GM12872 (cell line): ENCODE measurements around the gene ULBP3.

Experiments
- TF ChIP-seq, protein P1 (sequence below): IDR thresholded peaks from 3 replicates; pipeline ENCODE4 v1.5.1; 2011; ENCODE audit warnings: low read depth, mild to moderate bottlenecking, low read length, moderate library complexity; ENCODE audit not compliant: insufficient read depth

The ULBP3 gene

DNA sequence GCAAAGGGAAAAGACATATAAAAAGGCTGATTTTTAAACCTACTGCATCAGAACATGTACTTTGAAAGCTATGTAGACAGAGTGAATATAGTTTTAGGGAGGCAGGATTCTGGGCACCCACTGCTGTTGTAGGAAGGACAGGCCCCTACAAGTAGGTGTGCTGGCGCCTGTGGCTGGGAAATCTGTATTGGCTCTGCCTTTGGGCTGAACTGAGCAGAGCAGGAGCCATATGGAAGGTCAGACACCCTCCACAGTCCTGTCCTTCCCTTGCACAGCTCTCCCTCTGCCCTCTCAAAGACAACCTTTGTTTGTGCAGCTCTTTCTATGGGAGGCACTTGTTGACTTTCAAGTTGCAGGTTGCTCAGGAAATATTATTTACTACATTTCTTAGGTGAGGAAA, 18.4 kb upstream of the ULBP3 start:
- TF ChIP-seq, protein P1, sequence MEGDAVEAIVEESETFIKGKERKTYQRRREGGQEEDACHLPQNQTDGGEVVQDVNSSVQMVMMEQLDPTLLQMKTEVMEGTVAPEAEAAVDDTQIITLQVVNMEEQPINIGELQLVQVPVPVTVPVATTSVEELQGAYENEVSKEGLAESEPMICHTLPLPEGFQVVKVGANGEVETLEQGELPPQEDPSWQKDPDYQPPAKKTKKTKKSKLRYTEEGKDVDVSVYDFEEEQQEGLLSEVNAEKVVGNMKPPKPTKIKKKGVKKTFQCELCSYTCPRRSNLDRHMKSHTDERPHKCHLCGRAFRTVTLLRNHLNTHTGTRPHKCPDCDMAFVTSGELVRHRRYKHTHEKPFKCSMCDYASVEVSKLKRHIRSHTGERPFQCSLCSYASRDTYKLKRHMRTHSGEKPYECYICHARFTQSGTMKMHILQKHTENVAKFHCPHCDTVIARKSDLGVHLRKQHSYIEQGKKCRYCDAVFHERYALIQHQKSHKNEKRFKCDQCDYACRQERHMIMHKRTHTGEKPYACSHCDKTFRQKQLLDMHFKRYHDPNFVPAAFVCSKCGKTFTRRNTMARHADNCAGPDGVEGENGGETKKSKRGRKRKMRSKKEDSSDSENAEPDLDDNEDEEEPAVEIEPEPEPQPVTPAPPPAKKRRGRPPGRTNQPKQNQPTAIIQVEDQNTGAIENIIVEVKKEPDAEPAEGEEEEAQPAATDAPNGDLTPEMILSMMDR: no peak

DNA sequence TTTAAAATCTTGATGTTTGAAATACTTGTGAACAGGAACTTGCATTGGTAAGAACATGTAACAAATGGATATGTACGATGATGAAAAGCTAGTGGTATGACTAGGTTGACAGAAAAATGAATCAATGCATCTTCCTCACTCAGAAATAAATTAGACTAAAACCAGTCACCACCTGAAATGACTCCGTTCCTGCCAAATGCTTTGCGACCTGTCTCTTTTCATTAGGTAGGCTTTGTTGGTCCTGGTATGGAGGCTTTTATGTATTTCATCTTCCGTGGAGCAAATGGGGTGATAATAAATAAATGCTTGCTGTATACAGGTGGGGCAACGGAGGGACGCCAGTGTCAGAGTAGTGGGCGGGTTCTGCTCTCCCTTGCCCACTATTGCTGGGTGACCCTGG, 17.1 kb upstream of the ULBP3 start:
- TF ChIP-seq, protein P1: no peak

DNA sequence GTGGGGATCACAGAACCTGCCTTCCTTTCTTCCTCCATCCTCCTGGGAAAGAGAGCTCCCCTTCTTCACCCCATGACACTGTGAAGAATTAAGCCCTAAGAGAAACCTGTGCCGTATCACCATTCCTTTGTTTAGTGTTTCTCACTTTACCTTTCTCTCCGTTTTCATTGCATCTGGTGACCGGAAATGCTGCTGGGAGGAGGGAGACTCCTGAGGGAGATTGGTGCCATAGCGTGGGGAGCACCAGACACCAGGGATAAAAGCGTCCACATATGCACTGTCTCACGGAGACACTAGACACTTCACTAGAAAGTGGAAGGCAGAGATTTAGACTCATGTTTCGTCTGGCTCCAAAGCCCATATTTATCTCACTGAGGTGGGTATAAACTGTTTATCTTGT, 15.5 kb upstream of the ULBP3 start:
- TF ChIP-seq, protein P1: no peak

DNA sequence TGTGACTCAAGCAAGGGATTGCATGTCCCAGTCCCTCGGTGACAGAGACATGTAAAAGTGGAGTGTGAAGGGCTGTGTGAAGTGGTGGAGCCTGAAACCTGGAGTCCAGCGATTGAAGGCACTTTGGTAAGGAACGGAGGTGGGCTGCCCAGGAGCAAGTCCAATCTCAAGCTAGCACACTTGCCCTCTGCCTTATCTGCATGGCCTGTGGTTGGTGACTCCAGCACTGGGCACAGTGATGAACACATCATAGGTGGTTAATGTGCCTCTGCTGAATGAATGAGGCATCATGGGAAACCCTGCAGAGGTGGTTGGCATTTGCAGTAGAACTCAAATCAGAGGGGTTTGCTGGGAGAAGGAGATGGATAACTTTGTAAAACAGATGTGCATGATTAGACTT, 14.9 kb upstream of the ULBP3 start:
- TF ChIP-seq, protein P1: no peak

DNA sequence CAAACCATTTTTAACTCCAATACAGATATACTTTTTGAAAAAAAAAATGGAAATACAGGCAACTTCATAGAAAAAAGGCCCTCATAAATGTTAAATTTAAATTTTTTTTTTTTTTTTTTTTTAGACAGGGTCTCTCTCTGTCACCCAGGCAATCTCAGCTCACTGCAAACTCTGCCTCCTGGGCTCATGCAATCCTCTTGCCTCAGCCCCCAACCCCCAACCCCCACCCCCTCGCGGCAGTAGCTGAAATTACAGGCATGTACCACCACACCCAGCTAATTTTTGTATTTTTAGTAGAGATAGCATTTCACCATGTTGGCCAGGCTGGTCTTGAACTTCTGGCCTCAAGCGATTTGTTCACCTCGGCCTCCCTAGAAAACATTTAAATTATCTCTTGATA, 12.8 kb upstream of the ULBP3 start:
- TF ChIP-seq, protein P1: no peak

DNA sequence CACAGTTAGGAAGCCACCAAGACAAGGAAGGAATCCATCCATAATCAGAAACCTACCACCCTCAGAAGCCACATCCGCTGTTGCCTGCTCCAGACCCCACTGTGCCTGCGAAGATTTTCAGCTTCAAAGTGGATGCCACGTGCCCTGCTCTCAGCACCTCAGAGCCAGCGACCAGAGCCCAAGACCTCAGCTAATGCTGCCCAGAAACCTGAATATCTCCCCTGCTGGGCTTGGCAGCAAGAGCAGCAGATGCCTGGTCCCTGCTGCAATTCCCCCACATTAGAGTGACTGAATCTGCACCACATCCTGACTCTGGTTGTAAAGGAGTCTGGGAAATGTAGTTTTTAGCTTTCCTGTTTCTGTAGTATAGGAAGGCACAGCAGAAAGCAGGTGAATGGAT, 10.7 kb upstream of the ULBP3 start:
- TF ChIP-seq, protein P1: no peak

DNA sequence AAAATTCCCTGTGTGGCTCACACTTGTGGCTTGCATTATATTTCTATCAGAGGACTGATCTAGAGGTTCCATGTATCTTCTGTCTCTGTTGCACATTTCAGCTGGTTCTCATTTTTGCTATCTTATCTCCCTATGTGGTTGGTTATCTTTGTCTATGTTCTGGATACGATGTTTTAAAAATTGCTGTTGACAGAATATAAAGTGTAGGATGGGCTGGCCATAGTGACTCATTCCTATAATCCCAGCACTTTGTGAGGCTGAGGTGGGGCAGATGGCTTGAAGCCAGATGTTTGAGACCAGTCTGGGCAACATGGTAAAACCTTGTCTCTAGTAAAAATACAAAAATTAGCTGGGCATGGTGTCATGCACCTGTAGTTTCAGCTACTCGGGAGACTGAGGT, 9.9 kb upstream of the ULBP3 start:
- TF ChIP-seq, protein P1: no peak

DNA sequence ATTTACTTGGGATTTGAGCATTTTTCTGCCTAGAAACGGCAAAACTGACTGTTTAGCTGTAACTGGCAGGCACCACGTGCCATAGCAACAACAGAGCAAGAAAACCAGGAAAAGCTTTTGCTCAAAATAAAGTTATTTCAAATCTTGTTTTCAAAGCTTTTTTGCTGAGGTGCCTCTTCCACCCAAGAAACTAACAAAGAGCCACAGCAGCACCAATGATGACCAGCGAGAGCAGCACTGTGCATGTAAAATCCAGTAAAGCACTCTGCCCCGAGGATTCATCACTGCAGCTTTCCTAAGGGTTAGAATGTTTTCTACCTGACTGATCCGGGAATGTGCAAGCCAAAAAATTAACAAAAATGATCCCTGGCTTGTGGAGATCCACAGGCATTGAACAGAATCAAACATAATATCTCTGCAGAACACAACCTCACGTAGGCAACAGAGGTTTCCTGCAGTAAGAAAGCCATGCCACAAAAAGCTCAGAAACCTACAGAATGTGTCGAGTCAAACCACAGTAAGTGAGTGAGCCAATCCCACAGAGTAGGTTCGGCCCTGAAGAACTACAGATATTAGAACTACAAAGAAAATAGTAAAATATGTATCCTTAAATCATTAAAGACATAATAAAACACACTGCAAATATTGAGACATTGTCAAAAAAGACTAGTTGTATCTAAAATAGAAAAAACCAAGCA, 7.4 kb upstream of the ULBP3 start:
- TF ChIP-seq, protein P1: no peak
